DMS153 (cell line): ENCODE data around the gene RPS5.
A peak's percentile ranks its signal among the peaks of the same experiment; 100 is the strongest.
"Not testable (repeated sequence)": the region's sequence is repeated elsewhere in the genome, so short reads cannot be mapped to it uniquely, and the experiment has no call there.

Experiments used
- DNase-seq: peaks from one replicate; lab custom pipeline; 2025; lab: John Stamatoyannopoulos, UW

Gene RPS5

GRCh38 chr19:58385891-58386575, 1.0 kb upstream of the RPS5 start:
- no peak for DNase-seq

- DNase-seq, result no peak
Measured at GRCh38 chr19:58387338-58388174, 487 bp downstream of the RPS5 start.

GRCh38 chr19:58388175-58388526, 1.1 kb downstream of the RPS5 start:
- DNase-seq, result no peak

- no peak for DNase-seq
Measured at GRCh38 chr19:58392945-58393724, 6.1 kb downstream of the RPS5 start.

GRCh38 chr19:58393725-58394033, 6.6 kb downstream of the RPS5 start:
- DNase-seq, result no peak

GRCh38 chr19:58394821-58395219, 7.8 kb downstream of the RPS5 start:
- no peak for DNase-seq

- no peak for DNase-seq
Measured at GRCh38 chr19:58395220-58395978, 8.3 kb downstream of the RPS5 start, which contains the start of gene RNF225. Gene RNF225, plus strand, starts transcription at chr19:58395656. Its CDS starts 434 bp downstream, at chr19:58396090.

- no peak for DNase-seq
Measured at GRCh38 chr19:58395979-58396627, 9.0 kb downstream of the RPS5 start.

GRCh38 chr19:58396691-58397532, 9.8 kb downstream of the RPS5 start:
- no peak for DNase-seq

GRCh38 chr19:58397533-58398037, 10.5 kb downstream of the RPS5 start:
- DNase-seq, result no peak

- no peak for DNase-seq
Measured at GRCh38 chr19:58398087-58398486, 11.0 kb downstream of the RPS5 start.

- DNase-seq, result no peak
Measured at GRCh38 chr19:58398545-58398944, 11.5 kb downstream of the RPS5 start.

- DNase-seq, result no peak
Measured at GRCh38 chr19:58399903-58400302, 12.8 kb downstream of the RPS5 start.

GRCh38 chr19:58400316-58400915, 13.3 kb downstream of the RPS5 start:
- no peak for DNase-seq

GRCh38 chr19:58400916-58401839, 14.1 kb downstream of the RPS5 start:
- peak; percentile 99 for DNase-seq

GRCh38 chr19:58401840-58402421, 14.9 kb downstream of the RPS5 start:
- DNase-seq, result no peak

GRCh38 chr19:58403920-58404478, 16.9 kb downstream of the RPS5 start:
- not testable (repeated sequence) for DNase-seq
